IPS-NIHi7 (cell line): Measurements from ENCODE around the gene FLVCR2.
"Not testable (repeated sequence)": the region's sequence is repeated elsewhere in the genome, so short reads cannot be mapped to it uniquely, and the experiment has no call there.

Experiments
- DNase-seq: peaks from one replicate; pipeline ENCODE4 v3.0.0; 2012; ENCODE audit warnings: mixed read lengths; ENCODE audit errors: extremely low spot score

Gene FLVCR2

DNA sequence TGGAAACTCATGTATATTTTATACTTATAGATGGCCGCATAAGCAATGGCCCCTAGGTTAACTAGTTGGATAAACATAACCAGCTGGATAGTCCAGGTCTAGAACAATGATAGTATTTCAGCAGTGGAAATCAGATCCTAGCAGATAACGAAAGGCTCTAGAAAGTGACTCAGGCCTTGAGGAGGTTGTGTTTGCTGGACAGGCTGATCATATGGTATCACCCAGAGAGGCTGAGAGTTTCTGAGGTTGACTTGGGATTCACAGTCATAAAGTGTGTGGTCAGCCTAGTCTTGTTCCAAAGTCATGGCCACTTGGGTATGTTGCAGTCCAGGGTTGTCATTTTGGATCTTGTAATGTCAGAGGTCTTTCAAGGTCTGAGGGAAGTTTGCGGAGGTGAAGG lies 16.8 kb downstream of the FLVCR2 start:
- DNase-seq = no peak

DNA sequence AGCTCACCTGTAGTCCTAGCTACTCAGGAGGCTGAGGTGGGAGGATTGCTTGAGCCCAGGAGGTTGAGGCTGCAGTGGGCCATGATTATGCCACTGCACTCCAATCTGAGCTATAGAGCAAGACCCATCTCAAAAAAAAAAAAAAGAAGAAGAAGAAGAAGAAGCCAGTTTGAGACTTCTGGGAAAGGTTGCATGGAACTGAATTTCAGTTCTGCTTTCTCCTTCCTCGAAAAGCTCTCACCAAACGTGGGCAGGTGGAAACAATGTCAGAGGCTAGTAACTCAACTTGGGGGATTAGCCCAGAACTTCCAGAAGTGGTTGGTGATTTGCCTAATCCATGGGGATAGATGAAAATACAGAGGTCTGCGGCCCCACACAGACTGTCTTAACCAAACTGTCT lies 18.7 kb downstream of the FLVCR2 start:
- DNase-seq = no peak

DNA sequence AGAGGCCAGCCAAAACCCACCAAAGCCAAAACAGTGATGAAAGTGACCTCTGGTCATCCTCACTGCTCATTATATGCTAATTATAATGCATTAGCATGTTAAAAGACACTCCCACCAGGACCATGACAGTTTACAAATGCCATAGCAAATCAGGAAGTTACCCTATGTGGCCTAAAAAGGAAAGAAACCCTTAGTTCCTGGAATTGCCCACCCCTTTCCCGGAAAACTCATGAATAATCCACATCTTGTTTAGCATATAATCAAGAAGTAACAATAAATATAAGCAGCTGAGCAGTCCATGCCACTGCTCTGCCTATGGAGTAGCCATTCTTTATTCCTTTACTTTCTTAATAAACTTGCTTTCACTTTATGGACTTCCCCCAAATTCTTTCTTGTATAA lies 21.7 kb downstream of the FLVCR2 start:
- not testable (repeated sequence) for DNase-seq

DNA sequence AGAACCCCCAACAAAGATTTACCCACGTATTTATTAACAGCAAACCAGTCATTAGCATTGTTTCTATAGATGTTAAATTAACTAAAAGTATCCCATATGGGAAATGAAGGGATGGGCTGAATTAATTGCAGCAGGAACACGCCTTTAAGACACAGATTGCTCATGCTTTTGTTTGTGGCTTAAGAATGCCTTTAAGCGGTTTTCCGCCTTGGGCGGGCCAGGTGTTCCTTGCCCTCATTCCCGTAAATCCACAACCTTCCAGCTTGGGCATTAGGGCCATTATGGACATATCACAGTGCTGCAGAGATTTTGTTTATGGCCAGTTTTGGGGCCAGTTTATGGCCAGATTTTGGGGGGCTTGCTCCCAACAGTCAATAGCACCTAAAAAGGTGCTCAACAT lies 22.6 kb downstream of the FLVCR2 start:
- not testable (repeated sequence) for DNase-seq

DNA sequence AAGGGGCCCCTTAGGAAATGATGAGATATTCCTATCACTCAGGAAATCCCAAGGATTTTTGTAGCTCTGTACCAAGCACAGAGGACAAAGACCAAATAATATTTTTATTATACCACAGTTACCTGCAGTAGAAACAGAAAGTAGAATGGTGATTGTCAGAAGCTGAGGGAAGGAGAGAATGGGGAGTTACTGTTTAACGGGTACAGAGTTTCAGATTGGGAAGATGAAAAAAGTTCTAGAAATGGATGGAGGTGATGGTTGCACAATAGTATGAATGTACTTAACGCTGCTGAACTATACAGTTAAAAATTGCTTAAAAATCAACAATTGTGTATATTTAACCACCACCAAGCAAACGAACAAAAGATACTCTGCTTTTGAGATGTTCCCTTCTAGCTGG lies 24.1 kb downstream of the FLVCR2 start:
- no peak for DNase-seq

DNA sequence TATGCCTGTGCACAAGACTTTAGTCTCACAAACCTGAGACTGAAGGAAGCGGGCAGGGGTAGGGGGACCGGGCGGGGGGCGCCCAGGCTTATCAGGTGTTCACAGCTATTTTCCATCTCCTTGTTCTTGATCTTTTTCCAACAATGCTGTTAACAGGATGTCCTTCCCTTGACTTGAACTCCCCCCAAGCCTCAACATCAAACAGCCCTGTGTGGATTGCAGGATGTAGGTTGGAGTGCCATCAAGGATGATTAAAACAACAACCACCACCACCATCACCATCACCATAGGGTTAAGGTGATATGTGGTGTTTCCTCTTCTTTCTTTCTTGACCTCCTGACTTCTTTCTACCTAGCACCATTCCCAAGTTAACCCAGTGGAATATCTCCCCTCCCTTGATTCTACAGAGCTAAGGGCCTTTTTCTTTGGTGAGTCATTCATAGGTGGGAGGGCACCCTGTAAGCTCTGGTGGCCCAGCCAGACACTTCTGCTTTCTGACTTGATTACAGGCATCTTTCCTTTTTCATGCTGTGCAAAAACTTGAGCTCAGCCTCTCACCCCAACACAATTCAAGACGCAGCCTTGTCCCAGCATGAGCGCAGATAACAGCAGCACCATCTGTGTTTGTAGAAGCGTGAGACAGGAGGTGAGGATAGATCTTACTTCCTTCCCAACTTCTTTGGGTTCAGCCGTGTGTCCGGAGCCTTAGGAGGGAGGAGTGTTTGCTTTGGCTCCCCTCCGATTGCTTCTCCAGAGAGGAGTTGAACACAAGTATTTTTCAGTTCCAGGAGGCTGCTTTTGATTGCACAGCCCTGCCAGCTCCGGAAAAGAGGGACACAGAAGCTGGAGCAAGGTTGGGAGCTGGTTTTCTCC lies 26.8 kb downstream of the FLVCR2 start:
- no peak for DNase-seq

DNA sequence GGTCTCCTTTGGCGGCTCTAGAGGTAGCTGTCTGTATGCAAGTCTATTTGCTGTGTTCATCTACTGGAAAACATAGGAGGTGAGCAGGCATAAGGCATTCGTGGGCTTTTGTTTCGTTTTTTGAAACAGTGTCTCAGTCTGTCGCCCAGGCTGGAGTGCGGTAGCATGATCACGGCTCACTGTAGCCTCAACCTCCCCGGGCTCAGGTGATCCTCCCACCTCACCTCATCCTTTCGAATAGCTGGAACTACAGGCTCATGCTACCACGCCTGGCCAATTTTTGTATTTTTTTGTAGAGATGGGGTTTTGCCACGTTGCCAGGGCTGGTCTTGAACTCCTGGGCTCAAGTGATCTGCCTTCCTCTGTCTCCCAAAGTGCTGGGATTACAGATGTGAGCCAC lies 27.5 kb downstream of the FLVCR2 start:
- no peak for DNase-seq

DNA sequence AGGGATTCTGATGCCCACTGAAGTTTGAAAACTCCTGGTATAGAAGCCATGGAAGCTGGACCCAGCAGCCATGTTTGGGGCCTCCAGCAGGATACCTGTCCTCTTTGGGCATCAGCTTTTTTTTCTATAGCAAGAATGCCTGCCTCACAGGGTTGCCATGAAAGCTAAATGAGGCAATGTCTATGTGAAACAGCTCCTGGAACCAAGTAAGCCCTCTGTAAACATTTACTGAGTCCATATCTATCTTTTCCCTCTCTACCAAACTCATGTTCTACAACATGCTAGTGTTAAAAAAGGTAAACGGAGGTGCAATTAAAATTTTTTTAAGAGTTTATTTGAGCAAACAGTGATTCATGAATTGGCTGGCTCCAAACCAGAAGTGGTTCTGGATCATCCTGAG lies 28.6 kb downstream of the FLVCR2 start:
- no peak for DNase-seq

DNA sequence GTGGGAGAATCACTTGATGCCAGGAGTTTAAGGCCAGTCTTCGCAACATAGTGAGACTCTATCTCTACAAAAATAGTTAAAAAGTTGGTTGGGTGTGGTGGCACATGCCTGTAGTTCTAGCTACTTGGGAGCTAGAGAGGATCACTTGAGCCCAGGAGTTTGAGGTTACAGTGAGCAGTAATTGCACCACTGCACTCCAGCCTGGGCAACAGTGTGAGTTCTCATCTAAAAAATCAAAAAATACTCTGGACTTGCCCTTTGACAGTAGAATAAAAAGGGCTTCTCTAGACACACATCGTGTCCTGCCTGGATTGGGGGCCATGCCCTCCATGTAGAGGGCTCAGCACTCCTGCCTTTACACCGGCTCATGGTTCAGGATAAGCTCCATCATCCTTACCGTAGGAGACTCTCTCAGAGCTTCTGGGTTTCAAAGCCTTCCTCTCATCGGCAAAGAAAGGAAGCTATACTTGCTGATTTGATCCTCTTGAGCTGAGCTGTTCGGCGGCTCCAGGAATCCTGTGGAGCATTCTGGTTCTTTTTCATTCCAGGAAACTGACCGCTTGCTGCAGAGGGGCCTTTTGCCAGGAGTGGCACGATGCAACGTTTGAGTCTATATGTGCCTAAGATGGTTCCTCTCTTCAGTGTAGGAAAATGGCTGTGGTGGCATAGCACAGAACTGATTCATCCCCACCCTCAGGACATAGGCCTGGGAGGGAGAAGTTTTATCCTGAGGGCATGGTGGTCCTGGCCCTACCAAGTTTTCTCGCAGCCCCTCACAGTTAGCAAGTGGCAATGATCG lies 29.6 kb downstream of the FLVCR2 start:
- no peak for DNase-seq

DNA sequence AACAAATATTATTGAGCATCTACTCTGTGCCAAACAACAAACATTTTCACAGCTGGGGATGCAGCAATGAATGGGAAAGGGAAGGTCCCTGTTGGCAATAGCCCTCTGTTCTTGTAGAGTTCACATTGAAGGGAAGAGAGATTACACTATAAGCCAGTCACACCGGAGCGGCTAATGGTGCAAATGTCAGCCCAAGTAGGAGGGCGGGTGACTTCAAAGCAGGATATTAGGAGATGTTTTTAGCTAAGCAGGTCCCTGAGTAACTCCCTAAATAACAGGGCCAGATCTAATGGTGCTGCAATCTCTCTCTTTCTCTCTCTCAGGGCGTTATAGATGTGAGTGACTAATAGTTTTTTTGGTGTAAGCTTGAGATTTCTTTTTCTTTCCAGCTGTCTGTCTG lies 30.7 kb downstream of the FLVCR2 start:
- no peak for DNase-seq

DNA sequence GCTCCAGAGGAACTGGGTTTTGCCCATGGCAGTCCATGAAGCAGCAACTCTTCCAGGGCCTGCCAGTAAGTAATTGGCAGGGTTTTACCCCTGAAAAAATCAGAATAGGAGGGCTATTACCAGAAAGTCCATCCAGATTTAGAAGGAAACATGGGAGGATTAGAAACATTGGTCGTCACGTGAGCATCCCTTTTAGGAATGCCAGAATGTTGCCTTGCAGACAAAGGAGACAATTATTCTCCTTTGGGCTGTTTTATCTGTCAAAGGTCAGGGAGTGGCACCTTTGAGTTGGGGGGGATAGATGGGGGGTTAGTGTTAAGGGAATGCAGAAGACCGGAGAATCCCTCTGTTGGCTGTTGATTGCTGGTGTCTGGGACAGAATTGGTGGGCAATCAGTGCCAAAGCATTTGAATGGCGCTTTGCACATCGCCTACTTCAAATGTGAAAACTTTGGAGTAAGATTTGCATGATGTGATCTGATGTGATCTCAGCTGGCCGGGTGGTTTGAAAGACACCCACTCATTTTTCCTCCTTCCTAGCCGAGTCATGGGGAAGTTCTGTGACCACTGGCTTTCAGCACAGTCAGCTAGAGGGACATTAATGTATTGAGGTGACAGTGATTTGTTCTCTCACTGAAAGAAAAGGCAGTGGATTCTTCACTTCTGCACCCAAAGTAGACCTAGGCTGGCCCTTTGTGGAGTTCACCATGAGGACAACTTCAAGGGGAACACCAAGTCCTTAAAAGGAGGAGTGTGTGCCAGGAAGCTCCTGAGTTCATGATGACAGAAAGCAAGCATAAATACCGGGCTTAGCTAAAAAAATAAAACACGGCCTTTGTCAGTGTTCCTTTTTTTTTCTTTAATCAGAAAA lies 31.4 kb downstream of the FLVCR2 start:
- no peak for DNase-seq

DNA sequence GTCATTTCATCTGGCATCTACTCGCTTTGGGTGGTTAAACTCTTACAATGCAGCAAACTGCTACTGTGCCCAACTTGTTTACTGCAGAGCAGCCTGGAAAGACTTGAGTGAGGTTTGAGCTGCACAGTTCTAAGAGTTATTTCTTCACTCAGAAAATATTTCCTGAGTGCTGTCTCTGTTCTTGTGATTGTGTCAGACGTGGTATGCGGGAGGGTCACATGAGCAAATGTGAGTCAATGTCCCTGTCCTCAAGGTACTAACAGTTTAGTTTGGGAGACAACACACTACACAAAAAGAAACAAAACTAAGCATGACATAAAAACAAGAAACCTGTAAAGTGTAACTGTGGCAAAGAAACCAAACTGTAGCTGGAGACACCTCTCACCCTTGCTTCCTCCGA lies 32.4 kb downstream of the FLVCR2 start:
- no peak for DNase-seq

DNA sequence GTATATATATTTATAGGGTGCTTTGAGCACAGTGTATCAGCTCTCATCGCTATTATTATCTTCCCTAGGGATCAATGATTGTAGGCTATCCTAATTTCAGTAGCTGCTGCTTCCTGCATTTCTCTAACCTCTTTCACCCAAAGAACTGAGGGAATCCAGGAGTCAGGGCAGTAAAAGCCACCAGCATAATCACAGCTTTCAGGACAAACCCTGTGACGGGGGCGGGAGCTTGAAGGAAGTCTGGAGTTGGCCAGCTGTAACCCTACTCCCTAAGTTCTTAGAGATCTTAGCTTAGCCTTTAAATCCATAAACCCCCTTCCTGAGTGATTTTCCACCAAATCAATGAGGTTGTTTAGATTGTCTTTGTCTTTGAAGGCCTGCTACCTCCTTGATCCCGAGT lies 33.7 kb downstream of the FLVCR2 start:
- DNase-seq = no peak

DNA sequence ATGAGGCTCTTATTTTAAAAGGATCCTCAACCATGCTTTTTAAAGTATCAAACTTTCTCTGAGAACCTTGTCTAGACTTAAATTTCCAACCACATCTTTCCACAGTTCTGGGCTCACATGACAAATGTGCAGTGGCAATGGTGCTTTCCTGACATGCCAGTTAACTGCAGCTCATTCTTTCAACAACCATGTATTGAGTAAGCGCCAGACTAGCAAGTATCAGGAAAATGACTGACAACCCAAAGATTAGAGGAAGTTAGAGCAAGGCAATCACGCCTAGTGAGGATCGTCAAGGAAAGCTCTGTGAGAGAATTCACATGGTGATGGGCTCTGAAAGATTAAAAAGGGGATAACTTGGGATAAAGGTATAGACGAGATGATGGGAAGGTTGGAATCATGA lies 35.8 kb downstream of the FLVCR2 start:
- no peak for DNase-seq

DNA sequence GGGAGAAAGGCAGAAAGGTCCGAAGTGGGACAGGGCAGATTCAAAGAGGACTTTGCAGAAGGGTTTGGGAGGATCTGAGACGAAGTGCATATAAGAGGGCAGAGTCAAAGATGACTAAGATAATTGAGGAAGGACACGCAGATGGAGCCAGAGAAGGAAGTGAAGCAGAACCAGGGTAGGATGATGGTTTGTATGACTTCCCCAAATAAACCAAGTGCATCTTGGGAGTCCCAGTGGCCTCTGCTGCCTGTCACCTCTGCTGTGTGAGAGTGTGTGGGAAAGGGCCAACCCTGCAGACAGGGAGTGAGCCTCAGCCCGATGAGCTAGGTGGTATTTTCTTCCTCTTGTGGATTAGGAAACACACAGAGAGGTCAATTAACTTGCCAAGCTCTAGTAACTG lies 36.8 kb downstream of the FLVCR2 start:
- DNase-seq = no peak

DNA sequence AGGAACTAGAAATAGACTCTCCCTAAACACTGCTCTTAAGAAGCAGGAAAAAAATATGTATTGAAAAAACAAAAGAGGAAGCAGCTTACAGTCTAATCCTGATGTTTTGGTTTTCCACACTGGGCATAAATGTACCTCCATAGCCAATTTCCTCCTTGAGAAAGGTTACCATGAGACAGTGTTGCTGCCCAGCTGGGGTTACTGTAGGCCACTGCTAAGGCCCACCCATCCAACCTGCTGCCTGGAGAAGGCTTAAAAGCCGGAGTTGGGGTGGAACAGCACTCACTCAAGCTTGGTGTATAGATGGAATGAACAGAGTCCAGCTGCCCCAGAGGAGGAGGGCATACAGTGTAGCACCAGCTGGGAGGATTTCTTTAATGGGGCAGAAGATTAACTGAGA lies 41.1 kb downstream of the FLVCR2 start:
- DNase-seq = no peak

DNA sequence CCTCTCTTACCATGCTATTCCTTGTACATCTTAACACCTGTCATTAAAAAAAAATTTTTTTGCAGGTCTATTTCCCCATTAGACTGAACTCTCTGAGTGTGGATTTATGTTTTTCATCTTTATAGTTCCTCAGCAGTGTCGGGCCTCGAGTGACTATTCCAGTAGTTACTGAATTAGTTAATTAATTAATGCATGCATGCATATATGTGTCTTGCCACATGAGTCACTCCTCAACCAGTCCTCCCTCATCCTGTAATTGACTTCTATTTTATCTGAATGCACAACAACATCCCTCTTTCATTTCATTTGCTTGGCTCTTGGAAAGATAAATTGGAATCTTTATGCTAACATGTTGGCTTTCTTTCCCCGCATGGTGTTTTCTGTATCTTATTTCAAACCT lies 46.6 kb downstream of the FLVCR2 start:
- DNase-seq = no peak

DNA sequence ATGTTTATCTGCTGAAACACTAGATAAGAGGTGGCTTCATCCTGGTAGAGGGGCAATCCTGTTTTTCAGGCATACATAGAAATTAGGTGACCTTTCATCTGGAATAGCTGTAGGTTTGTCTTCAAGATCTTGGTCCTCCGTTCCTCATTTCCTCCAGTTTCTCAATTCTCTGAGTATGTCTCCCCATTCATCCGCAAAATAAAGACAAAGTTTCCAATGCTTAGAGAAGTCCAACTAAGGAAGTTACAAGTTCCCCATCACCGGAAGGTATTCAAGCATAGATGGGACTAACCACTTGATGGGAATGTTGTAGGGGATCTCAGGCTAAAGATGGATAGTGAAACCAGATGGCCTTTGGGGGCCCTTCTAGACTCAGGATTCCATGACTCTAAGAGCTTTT lies 48.0 kb downstream of the FLVCR2 start:
- DNase-seq = no peak

DNA sequence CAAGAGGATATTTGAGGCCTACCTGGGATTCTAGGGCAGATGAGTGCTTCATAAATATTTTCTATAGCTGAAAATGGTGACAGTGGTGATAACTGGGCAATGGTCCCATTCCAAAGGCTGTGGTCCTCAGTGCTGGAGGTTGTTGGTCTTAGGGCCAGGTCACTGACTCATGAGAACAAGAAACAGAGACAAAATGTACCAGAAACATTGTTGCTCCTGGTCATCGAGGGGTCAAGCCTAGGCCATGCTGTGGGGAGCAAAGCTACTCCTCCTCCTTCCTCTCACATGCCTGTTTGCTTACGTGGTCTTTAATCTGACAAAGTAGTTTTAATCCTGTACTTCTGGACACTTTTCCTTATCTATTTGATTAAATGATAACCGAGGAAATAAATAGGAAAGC lies 48.4 kb downstream of the FLVCR2 start:
- DNase-seq = no peak

DNA sequence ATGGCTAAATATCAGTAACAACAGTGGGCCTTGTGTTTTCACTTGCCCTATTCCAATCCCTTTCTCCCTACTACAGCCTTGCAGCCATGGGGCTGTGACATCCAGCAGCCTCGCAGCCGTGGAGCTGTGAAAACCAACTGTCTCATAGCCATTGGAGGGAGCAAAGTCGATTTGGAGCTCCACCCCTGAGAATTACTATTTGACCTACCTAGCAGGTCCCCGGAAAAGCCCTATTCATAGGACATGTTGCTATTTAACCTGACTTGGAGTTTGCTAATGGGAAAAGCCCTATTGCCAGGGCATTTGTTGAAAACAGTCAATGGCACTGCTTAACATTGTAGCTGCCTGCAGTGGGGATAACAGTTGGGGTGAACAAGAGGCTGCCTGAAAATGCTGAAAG lies 49.0 kb downstream of the FLVCR2 start:
- no peak for DNase-seq

DNA sequence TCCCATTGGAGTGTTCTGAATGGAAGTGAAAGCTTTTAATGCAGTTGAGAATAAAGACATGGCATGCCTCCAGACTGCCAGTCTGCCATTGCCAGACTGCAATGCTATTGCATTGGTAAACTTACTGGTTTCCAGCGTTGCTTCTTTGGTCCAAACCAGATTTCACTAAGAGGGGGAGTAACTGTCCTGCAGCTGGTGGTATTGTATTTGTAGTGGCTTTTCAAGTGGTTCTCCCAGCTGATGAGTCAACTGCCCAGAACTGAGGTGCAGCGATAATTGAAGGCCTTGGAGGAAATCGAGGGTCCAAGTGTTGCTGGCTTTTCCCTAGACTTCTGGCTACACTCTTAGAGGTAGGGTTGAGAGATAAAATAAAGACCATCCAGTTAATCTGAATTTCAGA lies 50.4 kb downstream of the FLVCR2 start:
- no peak for DNase-seq
